GM19324 (cell line): Measurements from ENCODE around the gene OTOP2.

Source experiments
- ATAC-seq: cut with Tn5 transposase; IDR thresholded peaks from one replicate; pipeline ENCODE4 v1.9.1; 2021; ENCODE audit warnings: mild to moderate bottlenecking, moderate library complexity; ENCODE audit not compliant: unreplicated experiment, low FRiP score

Gene OTOP2

GRCh38 chr17:74924250-74924948, at the start of gene OTOP2:
Gene OTOP2, plus strand, starts transcription at chr17:74924273. Its CDS starts 360 bp downstream, at chr17:74924633.
- ATAC-seq = no peak

DNA sequence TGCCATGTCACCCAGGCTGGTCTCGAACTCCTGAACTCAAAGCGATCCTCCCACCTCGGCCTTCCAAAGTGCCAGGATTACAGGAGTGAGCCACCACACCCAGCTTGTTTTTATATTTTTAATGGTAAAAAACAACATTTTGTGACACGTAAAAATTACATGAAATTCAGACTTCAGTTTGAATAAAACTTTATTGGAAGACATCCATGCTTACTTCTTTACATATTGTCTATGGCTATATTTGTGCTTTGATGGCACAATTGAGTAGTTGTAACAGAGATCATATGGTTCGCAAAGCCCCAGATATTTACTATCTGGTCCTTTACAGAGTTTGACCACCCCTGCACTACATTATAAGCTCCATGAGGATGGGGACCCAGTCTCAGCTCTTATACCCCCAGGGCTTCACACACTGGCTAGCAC, 49.4 kb upstream of the OTOP2 start:
- ATAC-seq = no peak

- ATAC-seq = no peak
Measured at GRCh38 chr17:74875155-74875976, 48.7 kb upstream of the OTOP2 start.

GRCh38 chr17:74875977-74876593, 48.0 kb upstream of the OTOP2 start:
- no peak for ATAC-seq

GRCh38 chr17:74877592-74878548, 46.2 kb upstream of the OTOP2 start:
- ATAC-seq = no peak

DNA sequence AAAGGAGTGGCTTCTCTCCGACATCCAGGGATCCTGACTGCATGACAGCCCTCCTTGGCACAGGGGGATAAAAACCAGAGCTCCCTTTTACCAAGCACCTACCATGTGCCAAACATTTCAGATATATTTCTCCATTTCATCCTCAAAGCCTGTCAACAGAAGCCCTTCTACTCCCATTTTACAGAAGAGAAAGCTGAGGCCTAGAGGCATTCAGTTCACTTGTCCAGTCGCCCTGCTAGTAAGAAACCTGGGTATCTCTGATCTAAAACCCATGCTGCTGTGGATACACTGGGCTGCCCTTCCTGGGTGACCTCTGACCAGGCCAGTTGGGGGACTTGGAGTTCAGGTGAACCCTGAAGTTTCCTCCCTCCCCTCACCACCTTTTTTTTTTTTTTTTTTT, 45.4 kb upstream of the OTOP2 start:
- ATAC-seq = no peak

DNA sequence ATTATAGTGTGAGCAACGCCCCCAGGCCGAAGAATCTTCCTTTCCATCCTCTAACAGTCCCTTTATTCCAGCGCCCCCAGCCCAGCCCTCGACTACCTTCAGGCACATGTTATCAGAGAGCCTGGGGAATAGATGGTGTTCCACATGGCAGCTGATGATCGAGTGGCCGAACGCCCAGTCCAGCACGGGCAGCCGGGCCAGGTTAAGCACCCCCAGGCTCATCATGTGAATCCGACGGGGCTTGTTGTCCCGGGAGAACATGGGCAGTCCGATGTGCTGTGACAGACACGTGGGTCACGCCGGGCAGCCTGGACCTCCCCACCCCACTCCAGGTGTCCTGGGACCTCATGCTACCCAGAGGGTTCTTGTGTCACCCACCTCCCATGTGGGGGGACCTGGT, 44.8 kb upstream of the OTOP2 start:
- no peak for ATAC-seq

- ATAC-seq = no peak
Measured at GRCh38 chr17:74881073-74881472, 43.0 kb upstream of the OTOP2 start.

GRCh38 chr17:74882517-74883240, 41.4 kb upstream of the OTOP2 start:
- ATAC-seq = no peak

- ATAC-seq = no peak
Measured at GRCh38 chr17:74883241-74883745, 40.8 kb upstream of the OTOP2 start.

GRCh38 chr17:74888469-74888868, 35.6 kb upstream of the OTOP2 start:
- ATAC-seq = no peak

GRCh38 chr17:74890554-74890953, 33.5 kb upstream of the OTOP2 start:
- ATAC-seq = no peak

GRCh38 chr17:74892013-74892841, 31.8 kb upstream of the OTOP2 start:
- ATAC-seq = no peak

GRCh38 chr17:74892974-74893911, 30.8 kb upstream of the OTOP2 start, which contains the start of gene FADS6:
Gene FADS6, minus strand, starts transcription at chr17:74893633. Its CDS starts 38 bp downstream, at chr17:74893595.
- no peak for ATAC-seq

DNA sequence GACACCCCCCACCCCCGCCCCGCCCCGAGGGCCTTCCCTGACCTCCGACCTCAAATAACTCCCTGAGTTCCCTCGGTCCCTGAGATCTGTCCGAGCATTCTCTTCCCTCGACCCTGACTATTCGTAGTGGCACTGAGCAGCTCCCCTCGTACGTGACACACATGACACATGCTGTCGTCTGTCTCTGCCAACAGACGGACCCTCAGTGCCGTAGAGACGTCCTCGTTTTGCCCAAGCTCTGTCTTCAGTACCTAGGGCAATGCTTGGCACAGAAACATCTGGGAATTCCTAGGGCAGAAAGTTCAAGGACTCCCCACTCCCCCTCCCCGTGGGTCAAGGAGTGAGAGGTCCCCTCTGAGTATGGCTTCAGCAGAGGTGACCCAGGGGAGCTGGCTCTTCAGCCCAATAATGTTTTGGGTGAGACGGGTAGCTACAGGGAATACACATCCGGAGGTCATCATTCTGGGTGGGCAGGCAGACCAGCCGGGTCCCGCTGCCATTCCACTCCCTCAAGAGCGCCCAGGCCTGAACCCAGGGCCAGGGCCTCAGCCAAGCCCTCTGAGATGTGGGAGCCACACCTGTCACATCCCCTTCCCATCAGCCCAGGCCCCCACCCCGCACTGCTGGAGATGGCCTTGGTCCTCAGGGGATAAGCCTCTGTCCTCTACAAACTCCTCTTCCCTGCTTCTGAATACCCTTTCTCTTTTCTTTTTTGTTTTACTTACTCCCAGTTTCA, 30.0 kb upstream of the OTOP2 start:
- ATAC-seq = no peak

DNA sequence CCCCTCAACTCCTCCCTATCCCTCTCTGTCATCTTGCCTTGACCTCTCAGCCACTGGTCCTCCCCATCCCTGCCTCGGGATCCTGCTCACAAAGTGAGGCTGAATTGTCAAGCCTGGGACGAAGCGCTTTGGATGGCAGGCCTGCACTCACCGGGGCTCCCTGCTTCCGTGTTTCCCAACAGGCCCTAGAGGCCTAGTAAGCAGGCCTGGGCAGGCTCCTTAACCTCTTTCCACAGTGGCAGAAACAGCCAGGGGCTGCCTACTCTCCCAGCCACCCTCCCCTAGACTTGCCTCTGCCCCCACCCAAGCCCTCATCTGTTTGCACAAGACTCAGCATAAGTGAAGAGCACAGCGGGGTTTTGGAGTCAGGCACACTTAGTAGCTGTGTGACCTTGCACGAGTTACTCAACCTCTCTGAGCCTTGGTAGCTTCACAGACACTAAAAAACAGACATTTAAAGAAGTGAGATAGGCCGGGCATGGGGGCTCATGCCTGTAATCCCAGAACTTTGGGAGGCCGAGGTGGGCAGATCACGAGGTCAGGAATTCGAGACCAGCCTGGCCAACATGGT, 25.6 kb upstream of the OTOP2 start:
- no peak for ATAC-seq
